K562 (cell line): ENCODE results near the gene LDB1. TPM values are rescaled to one million over a fixed set of nuclear protein-coding genes. Genes with fewer than 3 reads are reported as not detected.

Experiments used
- ATAC-seq: fragments of 200-7000 bp; cut with Tn5 transposase; 3 replicates; pipeline ENCODE4 v1.9.1; 2020; ENCODE audit warnings: moderate library complexity
- BruUV-seq: library from RNA; stranded (reverse); fragments of 400-500 nt; replicated peaks from 2 replicates; lab custom pipeline; 2021; lab: Mats Ljungman, UMichigan
- CTCF ChIA-PET: fragments of 300-600 bp; formaldehyde crosslinking; extraction: SDS; loops from one replicate; lab custom pipeline; 2021; ENCODE audit warnings: low intra/inter-chr PET ratio; lab: Yijun Ruan, JAX
- POLR2A ChIA-PET: fragments of 300-600, 350-650 bp; sonication (Branson Sonifier 250); formaldehyde crosslinking; extraction: SDS; loops from one replicate; lab custom pipeline; 2021; ENCODE audit warnings: antibody characterized with exemption, inconsistent platforms; lab: Yijun Ruan, JAX
- DNase-seq, 4 experiments: peaks; one replicate each; pipeline versions ENCODE4 v3.0.0 to v3.0.0-alpha.2; 2011 to 2018; ENCODE audit warnings: low spot score in 3 of 4, mixed read lengths in 3 of 4; ENCODE audit errors: extremely low read depth in 1 of 4
- FAIRE-seq: peaks from 2 replicates; lab custom pipeline; 2011; peaks lifted over from hg19 to GRCh38; lab: Jason Lieb, UNC
- H2AFZ ChIP-seq: 2 replicates; pipeline ENCODE4 v1.6.0; 2011; ENCODE audit warnings: low read depth, low read length, control low read depth, inconsistent platforms
- H3K27ac ChIP-seq: fragments of 200-600 bp; 3 replicates; pipeline ENCODE4 v1.8.0; 2011; ENCODE audit warnings: low read depth, mild to moderate bottlenecking, control low read depth, inconsistent platforms, low read length, moderate library complexity, mixed read lengths; ENCODE audit errors: extremely low read depth
- H3K27me3 ChIP-seq, 2 experiments: fragments of 300-600 bp in 1 of 2; 2 replicates in 1 of 2; 3 replicates in 1 of 2; pipeline versions ENCODE4 v1.6.0 to v1.8.0; 2011; ENCODE audit warnings: inconsistent platforms in 2 of 2, low read length in 2 of 2, mild to moderate bottlenecking in 1 of 2, mixed read lengths in 1 of 2, moderate library complexity in 1 of 2; ENCODE audit not compliant: control insufficient read depth in 2 of 2, insufficient read depth in 2 of 2
- H3K36me3 ChIP-seq: fragments of 300-600 bp; 3 replicates; pipeline ENCODE4 v1.8.0; 2011; ENCODE audit warnings: mild to moderate bottlenecking, low read length, inconsistent platforms; ENCODE audit not compliant: control insufficient read depth, insufficient read depth
- H3K4me1 ChIP-seq, 2 experiments: fragments of 200-600 bp in 1 of 2; replicated peaks in 1 of 2; 2 replicates in 1 of 2; 3 replicates in 1 of 2; pipeline versions ENCODE4 v1.5.1 to v1.8.0; 2011; ENCODE audit warnings: inconsistent platforms in 2 of 2, low read length in 2 of 2, mild to moderate bottlenecking in 1 of 2, mixed read lengths in 1 of 2, moderate library complexity in 1 of 2; ENCODE audit not compliant: control insufficient read depth in 2 of 2, insufficient read depth in 2 of 2
- H3K4me2 ChIP-seq: 2 replicates; pipeline ENCODE4 v1.6.1; 2011; ENCODE audit warnings: low read length, control low read depth, inconsistent platforms, mixed read lengths; ENCODE audit not compliant: insufficient read depth
- H3K4me3 ChIP-seq: fragments of 200-600 bp; sonication (generic), shearing (Covaris generic); 2 replicates; pipeline ENCODE4 v1.5.1; 2016; ENCODE audit warnings: control low read depth, inconsistent platforms
- H3K79me2 ChIP-seq: fragments of 200-600 bp; 3 replicates; pipeline ENCODE4 v1.8.0; 2011; ENCODE audit warnings: low read length, inconsistent platforms; ENCODE audit not compliant: control insufficient read depth, insufficient read depth
- H3K9ac ChIP-seq, 2 experiments: 2 replicates each; pipeline versions ENCODE4 v1.6.0 to v1.6.1; 2011; ENCODE audit warnings: low read depth in 2 of 2, low read length in 2 of 2, control low read depth in 1 of 2, inconsistent platforms in 1 of 2, mild to moderate bottlenecking in 1 of 2, mixed read lengths in 1 of 2; ENCODE audit not compliant: insufficient read depth in 1 of 2
- H3K9me1 ChIP-seq: one replicate; pipeline ENCODE4 v1.6.0; 2011; ENCODE audit warnings: inconsistent platforms, mild to moderate bottlenecking, low read length, moderate library complexity; ENCODE audit not compliant: control insufficient read depth, insufficient read depth
- H3K9me3 ChIP-seq: replicated peaks from 2 replicates; pipeline ENCODE4 v1.5.1; 2011; ENCODE audit warnings: low read depth, low read length, inconsistent platforms; ENCODE audit not compliant: control insufficient read depth, insufficient read depth
- H4K20me1 ChIP-seq: replicated peaks from 2 replicates; pipeline ENCODE4 v1.6.1; 2011; ENCODE audit warnings: low read length, inconsistent platforms, mixed read lengths; ENCODE audit not compliant: control insufficient read depth, insufficient read depth
- BMI1 ChIP-seq: fragments of 150-350 bp; IDR thresholded peaks from 2 replicates; pipeline ENCODE4 v1.6.1; 2014; ENCODE audit warnings: low read length
- BRD9 ChIP-seq: fragments of 450-650 bp; IDR thresholded peaks from 2 replicates; pipeline ENCODE4 v1.6.1; 2018; ENCODE audit warnings: low read depth; ENCODE audit not compliant: partially characterized antibody
- CSDE1 ChIP-seq, 2 experiments: fragments of 450-650 bp; IDR thresholded peaks; 2 replicates each; pipeline ENCODE4 v1.6.1; 2016; ENCODE audit warnings: mild to moderate bottlenecking in 1 of 2
- MYNN ChIP-seq, 2 experiments: sonication (generic); formaldehyde crosslinking in 1 of 2; IDR thresholded peaks; 2 replicates each; pipeline versions ENCODE4 v1.5.0 to v1.6.1; 2016 to 2020; ENCODE audit warnings: antibody characterized with exemption in 1 of 2, missing genetic modification reagents in 1 of 2
- PURB ChIP-seq: sonication (generic); formaldehyde crosslinking; IDR thresholded peaks from 2 replicates; pipeline ENCODE4 v1.9.0; 2021; ENCODE audit warnings: low read depth, mild to moderate bottlenecking, missing genetic modification reagents
- RBM34 ChIP-seq: fragments of 200-400 bp; formaldehyde crosslinking; IDR thresholded peaks from 2 replicates; pipeline ENCODE4 v1.6.1; 2018; ENCODE audit warnings: low read length, borderline replicate concordance; ENCODE audit not compliant: insufficient read depth
- TARDBP ChIP-seq: fragments of 450-650 bp; IDR thresholded peaks from 2 replicates; pipeline ENCODE4 v1.6.1; 2016
- ZBTB17 ChIP-seq: fragments of 450-650 bp; formaldehyde crosslinking; IDR thresholded peaks from 2 replicates; pipeline ENCODE4 v1.4.0; 2020; ENCODE audit warnings: mild to moderate bottlenecking
- ZBTB43 ChIP-seq: sonication (generic); formaldehyde crosslinking; IDR thresholded peaks from 2 replicates; pipeline ENCODE4 v1.8.0; 2023; ENCODE audit warnings: mild to moderate bottlenecking, missing genetic modification reagents
- ZNF124 ChIP-seq: sonication (generic); formaldehyde crosslinking; IDR thresholded peaks from 2 replicates; pipeline ENCODE4 v1.8.1; 2022; ENCODE audit warnings: missing genetic modification reagents
- ZNF24 ChIP-seq: fragments of 450-650 bp; IDR thresholded peaks from 2 replicates; pipeline ENCODE4 v1.6.1; 2016
- ZNF280A ChIP-seq: fragments of 450-650 bp; IDR thresholded peaks from 2 replicates; pipeline ENCODE4 v1.6.1; 2018; ENCODE audit warnings: mild to moderate bottlenecking, low read depth; ENCODE audit not compliant: partially characterized antibody
- ZNF280B ChIP-seq: fragments of 250-450 bp; sonication (Bioruptor Pico); IDR thresholded peaks from 2 replicates; pipeline ENCODE4 v1.5.1; 2021; ENCODE audit warnings: mild to moderate bottlenecking
- ZNF311 ChIP-seq: fragments of 250-450 bp; sonication (Bioruptor Pico); IDR thresholded peaks from 2 replicates; pipeline ENCODE4 v1.4.0; 2020; ENCODE audit warnings: mild to moderate bottlenecking, moderate library complexity
- WGBS: fragments of 100-300 bp; shearing (Covaris generic); methylation state at CpG from one replicate; pipeline ENCODE4 v1.1.6; 2016; ENCODE audit warnings: low coverage, mixed read lengths; ENCODE audit not compliant: insufficient coverage; ENCODE audit errors: missing lambda C conversion rate; 5-methylcytosine and 5-hydroxymethylcytosine counted together
- in situ Hi-C: fragments of 300-500 bp; cut with MboI; formaldehyde crosslinking; loops from 4 replicates; pipeline ENCODE4 v1.15.0; 2018; ENCODE audit warnings: inconsistent platforms, mixed read lengths
- intact Hi-C: fragments of 100-400 bp; cut with micrococcal nuclease; formaldehyde crosslinking; loops from 2 replicates; pipeline ENCODE4 v1.14.2; 2022
- polyA plus RNA-seq, 8 experiments: library from polyadenylated mRNA; depleted of rRNA in 4 of 8; stranded (reverse) in 5 of 8; unstranded in 3 of 8; fragments of >200 nt; fragmentation: Nextera tagmentation in 2 of 8; fragmentation: Illumina TruSeq in 1 of 8; extraction: Ambion mirVana in 2 of 8; extraction: Trizol in 1 of 8; gene quantifications; 2 replicates each; pipeline versions ENCODE4 v1.2.1 to v1.2.3, GENCODE V29; 2011 to 2014; ENCODE audit warnings: inconsistent platforms in 1 of 8, missing spikeins in 1 of 8
- total RNA-seq, 7 experiments: library from RNA; depleted of rRNA in 6 of 7; stranded (reverse); fragments of >200 nt in 6 of 7; fragmentation: Illumina TruSeq in 2 of 7; extraction: Trizol in 2 of 7; gene quantifications; 2 replicates each; pipeline versions ENCODE4 v1.2.1 to v1.2.3, GENCODE V29; 2011 to 2021; ENCODE audit warnings: low replicate concordance in 1 of 7

Gene LDB1
- total and polyA plus RNA-seq, 9 of the 15 experiments (the other 6 are each of a cell fraction or from before 2014, with no cell fraction given) = 1.9 to 137 (median 105) TPM

- POLR2A ChIA-PET = interaction anchor here (0.7 to 9.1 kb wide), 3 partner anchors 10 to 304 kb away, joined by 3 to 92 read pairs (median 3); partner anchors contain the start of gene NOLC1
- BruUV-seq = no TSS peak
- CTCF ChIA-PET = no interaction called here
Measured at GRCh38 chr10:102140218-102140617, 20.1 kb upstream of the LDB1 start.

More at GRCh38 chr10:102140218-102140617, 20.1 kb upstream of the LDB1 start:
- no peak overlapping the region for H3K4me3 ChIP-seq
- peaks cover 90% of the 10 kb centered on the region for H3K36me3 ChIP-seq
- ATAC-seq (no peak), DNase-seq (no peak), FAIRE-seq (no peak)
- intact Hi-C loops (no loop called here), in situ Hi-C loops (no loop called here)
- 100% methylated on average over 2 of the region's 4 CpGs for whole genome bisulfite sequencing
- no peak overlapping the region for H2AFZ ChIP-seq
- H3K9me1 ChIP-seq = peaks cover 11% of the 10 kb centered on the region
- peaks cover 8 to 15% of the 10 kb centered on the region in 2 experiments; a peak in 4 of 5 replicates for H3K4me1 ChIP-seq
- no peak overlapping the region for H3K27ac ChIP-seq
- H3K9ac ChIP-seq = no peak overlapping the region
- H4K20me1 ChIP-seq = peaks cover 23% of the 10 kb centered on the region; the same call in 1 of the 2 replicates
- peaks cover 67% of the 10 kb centered on the region for H3K79me2 ChIP-seq
- TF ChIP-seq ZNF24 (no peak), ZBTB43 (CRISPR knock-in tag) (no peak), BMI1 (no peak), RBM34 (no peak), ZNF311 (no peak), ZBTB17 (no peak), ZNF280A (no peak), PURB (CRISPR knock-in tag) (no peak), ZNF280B (CRISPR knock-in tag) (no peak), ZNF124 (CRISPR knock-in tag) (no peak), CSDE1 (IDR thresholded peaks at IDR 0.05) (no peak), MYNN (IDR thresholded peaks at IDR 0.05) (no peak), MYNN (CRISPR knock-in tag; IDR thresholded peaks at IDR 0.05) (no peak), TARDBP (no peak), BRD9 (no peak)
- no peak overlapping the region for H3K4me2 ChIP-seq
- H3K9me3 ChIP-seq = no peaks in the 10 kb centered on the region
- no peaks in the 10 kb centered on the region for H3K27me3 ChIP-seq
